ENCODE data around the gene IQCC.
A peak's percentile ranks its signal among the peaks of the same experiment; 100 is the strongest.

The IQCC gene

DNA sequence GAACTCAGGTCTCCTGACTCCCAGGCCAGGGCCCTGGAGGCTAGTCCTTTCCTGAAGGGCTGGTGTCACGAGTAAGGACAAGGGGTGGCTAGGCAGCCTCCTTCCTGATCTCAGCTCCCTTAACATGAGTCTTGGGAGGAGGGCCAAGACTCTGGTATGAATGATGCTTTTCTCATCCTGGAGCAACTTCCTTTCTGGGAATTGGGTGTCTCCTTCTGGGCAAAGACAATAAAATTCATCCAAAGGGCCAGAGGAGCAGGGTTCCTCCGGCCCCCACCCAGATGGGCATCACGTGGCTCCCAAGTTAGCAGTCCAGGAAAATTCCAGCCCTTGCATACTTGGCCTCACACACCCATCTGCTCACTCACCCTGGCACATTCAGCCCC lies 41.4 kb downstream of the IQCC start, which contains the start of gene FAM167B:
Gene FAM167B (plus strand): TSS at position 335 of the 386 bp plus-strand sequence. CDS start 200 bp downstream, outside the sequence.
- Histone ChIP-seq H3K9me3 (ENCODE audit: control insufficient read depth in 2 of 2, low read length in 2 of 2) (no peaks in the 10 kb centered on the region), H3K9ac (ENCODE audit: low read length in 2 of 2) (no peak within 1 kb of the TSS), H3K4me3 (ENCODE audit: low read length in 2 of 2) (peak within 1 kb of the TSS in 1 of 2 donors; percentile 15), H3K27me3 (ENCODE audit: control insufficient read depth in 1 of 2, insufficient read depth in 2 of 2, low read length in 2 of 2) (peaks cover 2 to 11% of the 10 kb centered on the region in 2 donors), H3K4me1 (ENCODE audit: control insufficient read depth, insufficient read depth, low read length) (peaks cover 19% of the 10 kb centered on the region), H3K36me3 (ENCODE audit: control insufficient read depth in 2 of 2, insufficient read depth in 2 of 2, low read length in 2 of 2) (no peaks in the 10 kb centered on the region), H3K27ac (ENCODE audit: low read length) (peak within 1 kb of the TSS; percentile 24)

DNA sequence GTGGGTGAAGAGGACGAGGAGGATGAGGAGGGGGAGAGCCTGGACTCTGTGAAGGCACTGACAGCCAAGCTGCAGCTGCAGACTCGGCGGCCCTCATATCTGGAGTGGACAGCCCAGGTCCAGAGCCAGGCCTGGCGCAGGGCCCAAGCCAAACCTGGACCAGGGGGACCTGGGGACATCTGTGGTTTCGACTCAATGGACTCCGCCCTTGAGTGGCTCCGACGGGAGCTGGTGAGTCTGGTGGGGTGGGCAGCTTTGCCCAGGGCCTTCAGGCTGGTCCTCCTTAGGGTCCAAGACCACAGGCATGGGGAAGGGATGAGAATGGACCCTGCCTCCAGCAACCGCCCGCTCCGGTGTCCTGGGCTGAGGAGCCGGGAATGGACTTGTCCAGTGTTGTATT lies 42.0 kb downstream of the IQCC start:
- no peak overlapping the region for H3K4me3 ChIP-seq (ENCODE audit: low read length in 2 of 2)
- H3K9me3 ChIP-seq (ENCODE audit: control insufficient read depth in 2 of 2, low read length in 2 of 2), result no peaks in the 10 kb centered on the region
- H3K4me1 ChIP-seq (ENCODE audit: control insufficient read depth, insufficient read depth, low read length), result peaks cover 19% of the 10 kb centered on the region
- peaks cover 2 to 16% of the 10 kb centered on the region in 2 donors for H3K27me3 ChIP-seq (ENCODE audit: control insufficient read depth in 1 of 2, insufficient read depth in 2 of 2, low read length in 2 of 2)
- H3K9ac ChIP-seq (ENCODE audit: low read length in 2 of 2), result no peak overlapping the region
- no peaks in the 10 kb centered on the region for H3K36me3 ChIP-seq (ENCODE audit: control insufficient read depth in 2 of 2, insufficient read depth in 2 of 2, low read length in 2 of 2)
- H3K27ac ChIP-seq (ENCODE audit: low read length), result peak overlapping the region; percentile 24

DNA sequence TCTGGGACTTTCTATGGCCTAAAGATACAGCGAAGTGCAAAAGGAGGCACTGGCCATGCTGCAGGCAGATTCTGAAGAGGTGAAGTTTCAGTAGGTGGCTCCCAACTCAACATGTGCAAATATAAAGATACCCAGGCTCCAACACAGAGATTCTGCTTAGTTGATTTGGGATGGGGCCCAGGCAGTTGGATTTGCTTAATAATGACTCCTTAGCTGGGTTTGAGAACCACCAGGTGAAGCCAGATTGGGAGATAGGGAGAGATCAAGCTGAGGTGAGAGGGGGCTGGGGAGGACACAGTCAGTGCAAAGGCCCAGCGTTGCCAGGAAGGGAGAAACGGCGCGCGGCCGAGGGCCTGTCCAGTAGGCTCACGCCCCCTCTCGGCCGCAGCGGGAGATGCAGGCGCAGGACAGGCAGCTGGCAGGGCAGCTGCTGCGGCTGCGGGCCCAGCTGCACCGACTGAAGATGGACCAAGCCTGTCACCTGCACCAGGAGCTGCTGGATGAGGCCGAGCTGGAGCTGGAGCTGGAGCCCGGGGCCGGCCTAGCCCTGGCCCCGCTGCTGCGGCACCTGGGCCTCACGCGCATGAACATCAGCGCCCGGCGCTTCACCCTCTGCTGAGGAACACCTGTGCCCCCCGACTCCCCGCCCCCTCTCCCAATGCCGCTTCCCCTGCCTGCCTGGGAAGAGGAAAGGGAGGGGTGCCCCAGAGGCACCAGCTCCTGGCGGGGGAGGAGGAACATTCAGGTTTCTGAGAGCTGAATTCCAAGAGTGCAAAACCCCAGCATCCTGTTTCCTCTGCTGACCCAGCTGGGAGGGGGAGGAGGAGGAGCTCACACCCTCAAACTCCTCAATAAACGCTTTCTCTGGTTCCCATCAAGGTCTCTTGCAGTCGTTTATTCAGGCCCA lies 42.8 kb downstream of the IQCC start:
- Histone ChIP-seq H3K4me1 (ENCODE audit: control insufficient read depth, insufficient read depth, low read length) (peaks cover 19% of the 10 kb centered on the region), H3K9me3 (ENCODE audit: control insufficient read depth in 2 of 2, low read length in 2 of 2) (no peaks in the 10 kb centered on the region), H3K27me3 (ENCODE audit: control insufficient read depth in 1 of 2, insufficient read depth in 2 of 2, low read length in 2 of 2) (peaks cover 4 to 17% of the 10 kb centered on the region in 2 donors), H3K36me3 (ENCODE audit: control insufficient read depth in 2 of 2, insufficient read depth in 2 of 2, low read length in 2 of 2) (no peaks in the 10 kb centered on the region), H3K9ac (ENCODE audit: low read length in 2 of 2) (no peak overlapping the region), H3K4me3 (ENCODE audit: low read length in 2 of 2) (peak overlapping the region in 1 of 2 donors; percentile 15), H3K27ac (ENCODE audit: low read length) (peak overlapping the region; percentile 24)

DNA sequence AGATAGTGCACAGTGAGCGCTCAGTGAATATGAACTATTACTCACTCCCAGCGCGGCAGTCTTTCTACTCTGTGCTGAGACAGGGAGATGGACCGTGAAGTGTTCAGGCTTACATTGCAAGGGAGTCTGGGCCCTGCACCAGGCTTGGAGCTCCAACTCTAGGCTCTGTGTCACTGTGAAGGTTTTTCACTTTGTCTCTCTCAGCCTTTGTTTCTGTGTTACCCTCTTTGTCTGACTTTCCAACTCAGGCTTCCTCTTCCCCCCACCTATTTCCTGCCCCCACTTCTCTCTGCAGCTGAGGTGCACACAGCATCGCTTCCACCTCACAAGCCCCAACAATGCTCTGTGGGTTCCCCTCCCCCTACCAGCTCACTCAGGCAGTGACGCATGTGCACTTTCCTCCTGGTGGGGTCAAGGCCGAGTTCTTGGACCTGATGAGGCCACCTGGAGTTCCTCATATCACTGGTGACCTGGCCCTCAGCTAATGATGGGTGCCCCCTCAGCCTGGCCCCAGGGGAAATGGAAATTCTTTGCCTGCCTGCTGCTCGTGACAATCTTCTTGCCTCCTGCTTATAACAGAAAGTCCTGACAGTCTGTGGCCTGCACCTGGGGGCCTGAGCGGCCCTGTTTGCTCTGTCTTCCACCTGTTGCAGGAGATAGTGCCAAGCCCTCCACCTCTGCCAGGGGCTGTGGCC lies 44.5 kb downstream of the IQCC start:
- Histone ChIP-seq H3K9me3 (ENCODE audit: control insufficient read depth in 2 of 2, low read length in 2 of 2) (no peaks in the 10 kb centered on the region), H3K9ac (ENCODE audit: low read length in 2 of 2) (no peak overlapping the region), H3K4me1 (ENCODE audit: control insufficient read depth, insufficient read depth, low read length) (peaks cover 19% of the 10 kb centered on the region), H3K4me3 (ENCODE audit: low read length in 2 of 2) (no peak overlapping the region), H3K36me3 (ENCODE audit: control insufficient read depth in 2 of 2, insufficient read depth in 2 of 2, low read length in 2 of 2) (no peaks in the 10 kb centered on the region), H3K27ac (ENCODE audit: low read length) (peak overlapping the region; percentile 41), H3K27me3 (ENCODE audit: control insufficient read depth in 1 of 2, insufficient read depth in 2 of 2, low read length in 2 of 2) (peaks cover 4 to 17% of the 10 kb centered on the region in 2 donors)

DNA sequence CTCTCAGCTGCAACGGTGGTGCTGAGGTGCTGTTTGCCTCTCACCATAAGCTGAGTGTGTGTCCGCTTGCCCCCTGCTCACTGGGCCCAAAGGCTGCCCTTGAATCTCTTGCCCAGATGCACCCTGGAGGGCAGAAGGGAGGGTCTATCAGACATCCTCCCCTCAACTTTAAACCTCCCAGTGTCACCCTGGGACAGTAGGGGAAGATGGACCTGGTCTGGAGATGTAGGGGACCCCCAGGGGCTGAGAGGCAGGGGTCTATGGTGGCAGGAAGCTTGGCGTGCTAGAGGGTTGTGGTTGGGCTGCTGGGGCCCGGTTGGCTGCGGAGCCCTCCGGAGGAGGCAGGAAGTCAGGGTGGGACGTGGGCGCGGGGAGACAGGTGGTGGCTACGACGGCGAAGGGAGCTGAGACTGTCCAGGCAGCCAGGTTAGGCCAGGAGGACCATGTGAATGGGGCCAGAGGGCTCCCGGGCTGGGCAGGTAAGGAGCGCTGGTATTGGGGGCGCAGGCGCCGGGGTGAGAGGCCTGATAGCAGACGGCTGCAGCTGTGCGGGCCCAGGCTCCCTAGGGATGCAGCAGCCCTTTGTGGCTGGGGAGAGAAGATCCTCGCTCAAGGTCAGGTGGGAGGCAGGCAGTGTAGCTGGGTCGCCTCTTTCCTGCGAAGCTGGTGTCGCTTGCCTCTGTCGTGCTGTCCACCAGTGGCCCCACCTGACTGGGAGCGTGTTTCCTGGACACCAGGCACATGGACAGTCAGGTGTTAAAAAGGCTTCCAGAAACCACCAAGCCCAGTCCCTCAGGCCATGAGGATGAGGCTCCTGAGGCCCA lies 45.6 kb downstream of the IQCC start, which contains the start of gene LCK:
Gene LCK (plus strand): TSS at position 373 of the 824 bp plus-strand sequence. CDS start 23,065 bp downstream, outside the sequence.
- peak within 1 kb of the TSS in 1 of 2 donors; percentile 8 for H3K4me3 ChIP-seq (ENCODE audit: low read length in 2 of 2)
- peaks cover 4 to 17% of the 10 kb centered on the region in 2 donors for H3K27me3 ChIP-seq (ENCODE audit: control insufficient read depth in 1 of 2, insufficient read depth in 2 of 2, low read length in 2 of 2)
- H3K27ac ChIP-seq (ENCODE audit: low read length), result peak within 1 kb of the TSS; percentile 41
- no peaks in the 10 kb centered on the region for H3K36me3 ChIP-seq (ENCODE audit: control insufficient read depth in 2 of 2, insufficient read depth in 2 of 2, low read length in 2 of 2)
- no peaks in the 10 kb centered on the region for H3K9me3 ChIP-seq (ENCODE audit: control insufficient read depth in 2 of 2, low read length in 2 of 2)
- H3K4me1 ChIP-seq (ENCODE audit: control insufficient read depth, insufficient read depth, low read length), result peaks cover 19% of the 10 kb centered on the region
- H3K9ac ChIP-seq (ENCODE audit: low read length in 2 of 2), result no peak within 1 kb of the TSS

DNA sequence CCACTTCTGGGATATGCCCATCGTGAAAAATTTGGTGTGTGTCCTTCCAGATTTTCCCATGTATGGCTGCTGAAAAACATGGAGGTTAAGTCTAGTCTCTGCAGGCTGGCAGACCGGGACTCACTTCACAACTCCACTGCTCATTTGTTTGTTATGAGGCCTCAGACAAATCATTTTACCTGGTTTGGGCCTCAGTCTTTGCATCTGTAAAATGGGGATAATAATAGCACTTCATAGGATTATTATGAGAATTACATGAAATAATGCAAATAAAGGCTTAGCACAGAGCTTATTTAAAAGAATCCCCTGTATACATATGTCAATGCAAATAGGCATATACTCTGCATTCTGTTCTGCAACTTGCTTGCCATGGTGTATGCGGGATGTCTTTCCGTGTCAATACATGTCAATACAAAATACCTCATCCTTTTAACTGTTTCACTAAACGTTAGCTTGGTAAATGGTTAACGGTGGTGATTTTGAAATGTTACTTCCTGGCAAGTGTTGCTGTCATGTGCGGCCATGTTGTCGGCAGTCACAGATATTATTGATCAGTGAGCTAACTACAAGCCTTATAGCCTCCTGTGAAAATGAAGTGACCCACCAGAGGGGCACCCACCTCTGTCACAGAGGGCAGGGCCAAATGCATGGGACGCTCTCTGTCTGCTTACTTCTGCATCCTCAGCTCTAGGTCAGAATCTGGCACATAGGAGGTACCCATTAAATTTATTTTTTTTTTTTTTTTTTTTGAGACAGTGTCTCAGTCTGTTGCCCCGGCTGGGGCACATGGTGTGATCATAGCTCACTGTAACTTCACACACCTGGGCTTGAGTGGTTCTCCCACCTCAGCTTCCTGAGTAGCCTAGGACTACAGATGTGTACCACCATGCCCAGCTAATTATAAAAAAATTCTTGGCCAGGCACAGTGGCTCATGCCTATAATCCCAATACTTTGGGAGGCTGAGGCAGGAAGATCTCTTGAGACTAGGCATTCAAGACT lies 49.9 kb downstream of the IQCC start:
- Histone ChIP-seq H3K4me3 (ENCODE audit: low read length in 2 of 2) (no peak overlapping the region), H3K9me3 (ENCODE audit: control insufficient read depth in 2 of 2, low read length in 2 of 2) (no peaks in the 10 kb centered on the region), H3K9ac (ENCODE audit: low read length in 2 of 2) (no peak overlapping the region), H3K4me1 (ENCODE audit: control insufficient read depth, insufficient read depth, low read length) (peaks cover 4% of the 10 kb centered on the region), H3K27ac (ENCODE audit: low read length) (no peak overlapping the region), H3K27me3 (ENCODE audit: control insufficient read depth in 1 of 2, insufficient read depth in 2 of 2, low read length in 2 of 2) (peaks cover 3 to 17% of the 10 kb centered on the region in 2 donors), H3K36me3 (ENCODE audit: control insufficient read depth in 2 of 2, insufficient read depth in 2 of 2, low read length in 2 of 2) (no peaks in the 10 kb centered on the region)

DNA sequence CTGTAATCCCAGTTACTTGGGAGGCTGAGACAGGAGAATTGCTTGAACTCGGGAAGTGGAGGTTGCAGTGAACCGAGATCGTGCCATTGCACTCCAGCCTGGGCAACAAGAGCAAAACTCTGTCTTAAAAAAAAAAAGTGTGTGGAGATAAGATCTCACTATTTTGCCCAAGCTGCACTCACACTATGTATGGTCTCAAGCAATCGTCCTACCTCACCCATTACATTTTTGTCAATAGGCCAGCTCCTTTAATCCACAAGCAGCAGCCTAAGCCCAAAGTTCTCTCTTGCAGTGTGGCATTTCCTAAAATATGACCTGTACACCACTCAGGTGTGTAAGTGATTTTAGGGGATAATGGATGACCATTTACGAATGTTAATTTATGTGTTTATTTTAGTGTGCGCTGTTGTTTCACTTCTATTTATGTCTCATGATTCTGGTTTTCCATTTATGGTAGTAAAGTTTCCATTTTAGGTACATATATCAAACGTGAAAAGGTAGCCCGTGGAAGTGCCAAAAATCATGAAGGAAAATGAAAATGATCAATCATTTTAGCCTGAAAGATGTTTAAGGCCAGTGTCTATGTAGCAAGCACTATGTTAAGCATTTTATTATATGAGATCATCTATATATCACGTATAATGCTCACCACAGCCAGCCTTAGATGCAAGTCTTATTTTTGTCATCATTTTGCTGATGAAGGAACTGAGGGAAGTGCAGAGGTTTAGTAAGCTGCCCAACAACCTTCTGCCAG lies 51.2 kb downstream of the IQCC start:
- Histone ChIP-seq H3K36me3 (ENCODE audit: control insufficient read depth in 2 of 2, insufficient read depth in 2 of 2, low read length in 2 of 2) (no peaks in the 10 kb centered on the region), H3K9me3 (ENCODE audit: control insufficient read depth in 2 of 2, low read length in 2 of 2) (no peaks in the 10 kb centered on the region), H3K4me3 (ENCODE audit: low read length in 2 of 2) (no peak overlapping the region), H3K4me1 (ENCODE audit: control insufficient read depth, insufficient read depth, low read length) (peaks cover 4% of the 10 kb centered on the region), H3K9ac (ENCODE audit: low read length in 2 of 2) (no peak overlapping the region), H3K27ac (ENCODE audit: low read length) (no peak overlapping the region), H3K27me3 (ENCODE audit: control insufficient read depth in 1 of 2, insufficient read depth in 2 of 2, low read length in 2 of 2) (peaks cover 2 to 9% of the 10 kb centered on the region in 2 donors)

DNA sequence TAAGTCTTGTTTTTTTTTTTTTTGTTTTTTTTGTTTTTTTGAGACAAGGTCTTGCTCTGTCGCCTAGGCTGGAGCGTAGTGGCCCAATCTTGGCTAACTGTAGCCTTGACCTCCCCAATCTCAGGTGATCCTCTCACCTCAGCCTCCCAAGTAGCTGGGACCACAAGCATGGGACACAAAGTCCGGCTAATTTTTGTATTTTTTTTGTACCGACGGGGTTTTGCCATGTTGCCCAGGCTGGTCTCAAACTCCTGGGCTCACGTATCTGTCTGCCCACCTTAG lies 51.7 kb downstream of the IQCC start:
- peaks cover 3% of the 10 kb centered on the region for H3K4me1 ChIP-seq (ENCODE audit: control insufficient read depth, insufficient read depth, low read length)
- no peaks in the 10 kb centered on the region for H3K36me3 ChIP-seq (ENCODE audit: control insufficient read depth in 2 of 2, insufficient read depth in 2 of 2, low read length in 2 of 2)
- H3K4me3 ChIP-seq (ENCODE audit: low read length in 2 of 2), result no peak overlapping the region
- H3K27me3 ChIP-seq (ENCODE audit: control insufficient read depth in 1 of 2, insufficient read depth in 2 of 2, low read length in 2 of 2), result peaks cover 2 to 4% of the 10 kb centered on the region in 2 donors
- no peak overlapping the region for H3K27ac ChIP-seq (ENCODE audit: low read length)
- H3K9ac ChIP-seq (ENCODE audit: low read length in 2 of 2), result no peak overlapping the region
- no peaks in the 10 kb centered on the region for H3K9me3 ChIP-seq (ENCODE audit: control insufficient read depth in 2 of 2, low read length in 2 of 2)

Measured in stomach smooth muscle (tissue), 2 donors.